Kasumi-1 (cell line): ENCODE data around the gene LCTL.
"Not testable (repeated sequence)": the region's sequence is repeated elsewhere in the genome, so short reads cannot be mapped to it uniquely, and the experiment has no call there.

Source experiments
- DNase-seq, 2 experiments: peaks; one replicate each; lab custom pipeline; 2025; lab: John Stamatoyannopoulos, UW

The LCTL gene

GRCh38 chr15:66591322-66591862 lies 25.6 kb upstream of the LCTL start:
- peak; percentile 5 to 21 for DNase-seq

- no peak for DNase-seq
These were observed 24.6 kb upstream of the LCTL start for GRCh38 chr15:66590435-66590834.

- DNase-seq: not testable (repeated sequence)
These were observed 23.6 kb upstream of the LCTL start for GRCh38 chr15:66589429-66589828.

DNA sequence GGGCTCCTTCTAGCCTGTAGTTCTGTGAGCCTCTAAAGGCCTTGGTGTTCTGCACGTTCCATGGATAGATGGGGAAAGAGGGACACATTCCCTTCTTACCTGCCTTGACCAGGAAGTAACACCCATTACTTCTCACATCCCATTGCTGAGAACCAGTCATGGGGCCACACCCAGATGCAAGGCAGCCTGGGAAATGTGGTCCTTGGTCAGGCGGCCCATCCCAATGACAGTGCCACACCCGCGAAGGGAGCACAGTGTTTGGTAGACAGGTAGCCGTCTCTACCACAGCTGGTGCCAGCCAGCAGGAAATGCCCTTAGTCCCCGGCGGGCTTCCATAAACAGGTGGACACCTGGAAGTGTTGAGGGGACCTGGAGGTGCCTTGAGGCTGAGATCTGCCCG lies 23.2 kb upstream of the LCTL start:
- no peak for DNase-seq

GRCh38 chr15:66588537-66588936 lies 22.7 kb upstream of the LCTL start:
- DNase-seq: peak; percentile 3 to 9

DNA sequence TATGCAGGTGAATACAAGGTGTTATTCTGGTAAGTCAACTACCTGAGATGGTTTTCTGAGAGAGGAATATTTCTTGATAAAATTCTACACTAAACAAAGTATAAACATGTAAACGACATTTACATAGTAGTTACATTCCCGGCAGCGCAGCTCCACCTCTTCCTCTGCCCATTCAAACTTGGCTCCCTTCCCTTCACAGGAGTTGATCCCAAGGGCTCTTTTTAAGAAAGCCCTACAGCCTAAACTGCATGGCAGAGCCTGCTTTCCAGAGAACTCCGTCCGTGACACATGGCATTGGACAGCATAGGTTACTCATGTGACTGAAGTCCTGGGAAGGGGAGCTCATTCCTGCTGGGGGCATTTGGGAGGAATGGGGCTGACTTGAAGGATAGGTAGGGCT lies 22.0 kb upstream of the LCTL start:
- DNase-seq: no peak

DNA sequence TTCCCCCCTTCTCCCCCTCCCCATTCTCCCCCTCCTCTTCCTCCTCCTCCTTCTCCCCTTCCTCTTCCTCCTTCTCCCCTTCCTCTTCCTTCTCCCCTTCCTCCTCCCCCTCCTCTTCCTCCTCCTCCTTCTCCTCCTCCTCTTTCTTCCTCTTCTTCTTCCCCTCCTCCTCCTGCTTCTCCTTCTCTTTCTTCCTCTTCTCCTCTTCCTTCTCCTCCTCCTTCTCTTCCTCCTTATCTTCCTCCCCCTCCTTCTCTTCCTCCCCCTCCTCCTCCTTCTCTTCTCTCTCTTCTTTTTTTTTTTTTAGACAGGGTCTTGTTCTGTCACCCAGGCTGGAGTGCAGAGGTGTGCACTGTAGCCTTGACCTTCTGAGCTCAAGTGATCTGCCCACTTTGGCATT lies 21.2 kb upstream of the LCTL start:
- no peak for DNase-seq

GRCh38 chr15:66586155-66586976 lies 20.6 kb upstream of the LCTL start:
- DNase-seq: no peak

DNA sequence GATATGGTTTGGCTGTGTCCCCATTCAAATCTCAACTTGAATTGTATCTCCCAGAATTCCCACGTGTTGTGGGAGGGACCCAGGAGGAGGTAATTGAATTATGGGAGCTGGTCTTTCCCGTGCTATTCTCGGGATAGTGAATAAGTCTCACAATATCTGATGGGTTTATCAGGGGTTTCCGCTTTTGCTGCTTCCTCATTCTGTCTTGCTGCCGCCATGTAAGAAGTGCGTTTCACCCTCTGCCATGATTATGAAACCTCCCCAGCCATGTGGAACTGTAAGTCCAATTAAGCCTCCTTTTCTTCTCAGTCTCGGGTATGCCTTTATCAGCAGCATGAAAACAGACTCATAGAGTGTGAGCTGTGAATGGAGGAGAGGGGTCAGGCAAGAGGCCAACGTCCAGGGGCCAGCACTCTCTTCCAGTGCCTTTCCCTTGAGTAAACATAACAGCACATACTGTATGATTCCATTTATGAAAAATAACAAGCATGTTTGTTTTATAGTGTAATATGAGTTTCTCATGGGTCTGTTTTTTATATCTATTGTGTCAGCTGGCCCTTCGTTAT lies 16.3 kb upstream of the LCTL start:
- peak; percentile 28 to 39 for DNase-seq

DNA sequence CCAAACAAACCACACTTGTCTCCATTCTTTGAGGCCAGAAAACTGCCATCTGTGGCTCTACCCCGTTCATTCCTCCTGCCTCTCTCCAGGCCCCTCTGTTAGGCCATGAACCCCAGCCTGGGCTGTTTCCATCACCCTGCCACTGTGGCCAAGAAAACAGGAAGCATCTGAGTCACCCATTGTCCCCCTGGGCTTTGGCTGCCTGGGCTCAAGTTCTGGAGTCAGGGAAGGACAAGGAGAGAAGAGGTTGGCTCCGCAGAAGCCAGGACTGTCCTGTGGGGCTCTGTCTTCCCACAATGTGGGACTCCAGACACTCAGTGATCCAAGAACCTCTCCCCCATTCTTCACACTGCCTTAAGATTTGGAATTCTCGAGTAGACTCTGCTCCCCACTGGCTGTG lies 14.8 kb upstream of the LCTL start:
- DNase-seq: peak; percentile 18 to 37

GRCh38 chr15:66578286-66578875 lies 12.6 kb upstream of the LCTL start:
- DNase-seq: peak; percentile 52 to 67

GRCh38 chr15:66574596-66574950 lies 8.8 kb upstream of the LCTL start:
- DNase-seq: no peak

DNA sequence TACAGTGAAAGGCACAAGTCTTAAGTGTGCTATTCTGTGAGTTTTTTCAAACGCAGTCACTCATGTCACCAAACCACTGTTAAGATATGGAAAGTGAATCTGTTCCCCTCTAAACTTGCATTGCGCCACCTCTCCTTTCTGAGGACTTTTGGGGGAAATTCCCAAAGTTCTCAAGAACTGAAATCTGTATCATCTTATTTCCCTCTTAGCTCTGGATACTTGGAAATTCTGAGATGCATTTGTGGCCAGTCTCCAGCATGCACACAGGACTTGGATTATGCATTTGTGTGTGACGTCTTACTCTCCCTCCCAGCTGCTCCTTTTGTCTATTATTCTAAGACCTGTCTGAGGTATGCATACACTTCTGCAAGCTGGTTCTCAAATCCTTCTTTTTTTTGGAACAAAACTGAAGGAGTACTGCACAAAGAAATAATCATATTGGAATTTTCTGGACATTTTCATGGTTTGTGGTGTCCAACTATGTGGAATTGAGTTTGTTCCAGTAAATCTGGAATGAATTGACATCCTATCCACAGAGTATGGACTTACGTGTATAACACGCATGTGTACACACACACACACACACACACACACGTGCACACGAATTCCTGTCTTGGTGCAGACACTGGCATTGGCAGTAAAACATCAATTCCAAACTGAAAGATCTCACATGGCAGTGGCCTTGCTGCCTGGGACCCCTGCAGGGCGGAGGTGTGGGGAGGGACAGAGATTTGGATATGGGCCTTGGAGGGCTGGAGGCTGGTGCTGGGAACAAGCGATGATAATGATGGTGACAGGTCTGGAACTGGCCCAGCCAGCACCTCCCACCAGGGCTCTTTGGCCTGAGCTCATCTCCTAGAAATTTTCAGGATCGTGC lies 8.2 kb upstream of the LCTL start:
- DNase-seq: no peak

- DNase-seq: no peak
These were observed 7.5 kb upstream of the LCTL start for GRCh38 chr15:66573348-66573718.

- DNase-seq: no peak
These were observed 6.3 kb upstream of the LCTL start for GRCh38 chr15:66572146-66572545.

DNA sequence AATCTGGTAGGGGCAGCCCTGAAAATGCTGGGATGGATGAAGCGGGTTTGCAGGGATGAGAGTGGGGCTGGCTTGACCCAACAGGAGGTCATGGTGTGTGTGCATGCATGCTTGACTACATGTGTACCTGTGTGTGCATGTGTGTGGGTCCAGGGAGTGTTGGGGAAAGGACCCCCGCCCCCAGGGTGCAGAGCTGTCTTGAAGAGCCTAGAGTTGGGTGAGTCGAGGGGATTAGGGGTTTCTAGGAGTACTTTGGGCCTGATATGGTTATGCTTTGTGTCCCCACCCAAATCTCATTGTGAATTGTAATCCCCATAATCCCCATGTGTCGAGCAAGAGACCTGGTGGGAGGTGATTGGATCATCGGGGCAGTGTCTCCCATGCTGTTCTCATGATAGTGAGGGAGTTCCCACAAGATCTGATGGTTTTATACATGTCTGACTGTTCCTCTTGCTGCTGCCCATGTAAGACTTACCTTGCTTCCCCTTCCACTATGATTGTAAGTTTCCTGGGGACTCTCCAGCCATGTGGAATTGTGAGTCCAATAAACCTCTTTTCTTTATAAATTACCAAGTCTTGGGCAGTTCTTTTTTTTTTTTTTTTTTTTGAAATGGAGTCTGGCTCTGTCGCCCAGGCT lies 5.2 kb upstream of the LCTL start:
- no peak for DNase-seq

DNA sequence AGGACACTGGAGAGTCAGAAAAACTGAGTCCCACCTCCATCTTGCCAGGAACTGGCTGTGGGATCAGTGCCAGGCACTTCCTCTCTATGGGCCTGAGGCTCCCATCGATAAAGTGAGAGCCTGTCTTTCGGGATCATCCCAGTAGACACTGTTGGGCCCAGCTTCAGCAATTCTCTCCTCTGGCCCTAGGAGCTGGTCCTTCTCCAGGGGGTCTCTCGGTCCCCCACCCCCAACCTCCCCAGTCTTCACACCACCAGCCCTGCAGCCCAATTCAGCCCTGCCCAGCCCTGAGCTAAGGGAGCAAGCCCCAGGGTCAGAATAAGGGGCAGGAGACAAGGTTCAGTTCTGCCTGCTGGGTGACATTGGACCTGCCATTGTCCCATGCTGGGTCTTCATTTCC lies 4.5 kb upstream of the LCTL start:
- DNase-seq: no peak

DNA sequence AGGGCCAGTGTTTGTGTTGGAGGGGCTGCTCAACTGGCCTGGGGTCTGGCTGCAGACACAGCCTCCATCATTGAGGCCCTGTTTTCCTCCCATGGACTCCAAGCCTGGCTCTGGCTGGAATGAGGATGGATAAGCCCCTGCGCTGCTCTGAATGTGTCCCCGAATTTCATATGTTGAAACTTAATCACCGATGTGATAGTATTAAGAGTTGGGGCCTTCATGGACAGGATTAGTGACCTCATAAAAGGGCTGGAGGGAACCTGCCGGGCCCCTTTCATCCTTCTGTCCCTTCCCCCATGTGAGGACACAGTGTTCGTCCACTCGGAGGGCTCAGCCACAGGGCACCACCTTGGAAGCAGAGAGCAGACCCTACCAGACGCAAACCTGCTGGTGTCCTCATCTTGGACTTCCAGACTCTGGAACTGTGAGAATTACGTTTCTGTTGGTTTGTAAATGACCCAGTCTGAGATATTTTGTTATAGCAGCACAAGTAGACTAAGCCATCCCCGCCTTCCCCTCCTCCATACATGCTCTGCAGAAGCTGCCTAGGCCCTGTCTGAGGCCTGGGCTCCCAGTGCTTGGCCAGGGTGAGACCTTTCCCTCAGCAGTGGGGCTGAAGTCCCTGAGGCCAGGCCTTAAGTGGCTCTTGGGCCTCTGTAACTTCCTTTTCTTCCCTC lies 3.8 kb upstream of the LCTL start:
- no peak for DNase-seq

DNA sequence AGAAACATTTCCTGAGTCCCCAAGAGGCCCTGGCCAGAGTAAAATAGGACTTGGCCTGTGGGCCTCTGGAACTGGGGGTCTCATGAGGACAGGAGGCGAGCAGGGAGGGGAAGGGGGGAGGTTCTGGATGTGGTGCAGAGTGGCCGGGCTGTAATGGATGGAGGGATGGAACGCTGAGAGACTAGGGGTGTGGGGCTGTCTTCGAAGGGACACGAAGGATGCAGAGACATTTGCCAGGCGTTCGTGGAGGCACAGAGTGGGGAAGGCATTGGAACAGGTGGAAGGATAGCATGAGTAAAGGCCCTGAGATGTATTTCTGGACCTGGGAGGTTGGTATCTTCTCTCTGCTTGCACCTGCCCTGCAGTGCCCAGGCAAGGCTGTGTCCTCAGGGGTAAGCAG lies 2.1 kb upstream of the LCTL start:
- no peak for DNase-seq

DNA sequence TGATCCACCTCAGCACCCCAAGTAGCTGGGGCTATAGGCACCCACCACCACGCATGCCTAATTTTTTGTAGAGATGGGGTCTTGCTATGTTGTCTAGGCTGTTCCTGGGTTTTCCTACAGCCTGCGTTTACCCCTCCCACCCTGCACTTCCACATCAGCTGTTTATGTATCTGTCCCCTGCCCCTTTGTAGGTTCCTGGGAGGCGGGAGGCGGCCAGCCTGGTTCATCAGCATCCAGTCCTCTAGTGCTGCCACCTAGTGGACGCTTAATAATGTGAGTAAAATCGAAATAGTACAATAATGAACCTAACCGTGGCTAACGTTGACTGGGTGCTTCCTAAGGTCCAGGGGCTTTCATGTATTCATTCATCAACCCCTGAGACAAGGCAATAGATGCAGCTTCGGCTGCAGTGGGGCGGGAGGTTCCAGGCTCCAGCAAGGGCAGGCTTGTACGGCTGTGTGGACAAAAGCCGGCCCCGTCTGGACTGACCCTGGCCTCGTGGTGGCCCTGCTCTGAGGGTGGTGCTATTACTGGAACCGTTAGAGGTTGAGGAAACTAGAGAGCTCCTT lies 1.2 kb upstream of the LCTL start:
- DNase-seq: peak; percentile 84 to 88

DNA sequence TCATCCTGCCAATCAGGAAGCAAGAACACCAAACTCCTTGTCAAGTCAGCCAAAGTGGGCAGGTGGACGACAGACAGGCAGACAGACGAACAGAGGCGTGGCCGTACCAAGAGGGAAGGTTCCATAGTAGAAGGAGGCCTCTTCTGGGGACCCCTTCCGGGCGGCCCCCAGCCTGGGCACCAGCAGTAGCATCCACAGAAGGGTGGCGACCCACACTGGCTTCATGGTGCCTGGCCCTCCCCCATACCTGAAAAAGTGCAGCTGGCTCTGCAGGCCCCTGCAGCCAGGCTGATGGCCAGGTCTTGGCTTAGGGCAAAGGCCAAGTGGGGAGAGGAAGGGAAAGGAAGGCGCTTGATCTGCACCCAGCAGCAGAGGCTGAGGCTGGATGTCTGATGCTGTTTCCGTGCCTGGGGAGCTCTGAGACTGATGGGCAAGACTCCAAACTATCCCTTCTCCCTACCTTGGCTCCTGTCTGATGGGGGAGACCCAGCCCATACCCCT lies 607 bp downstream of the LCTL start:
- DNase-seq: no peak
